SK-N-SH (cell line): ENCODE measurements around the gene TCHHL1. TPM values are rescaled to one million over a fixed set of nuclear protein-coding genes. Genes with fewer than 3 reads are reported as not detected.

Experiments used
- CTCF ChIA-PET: fragments of 300-600, 350-600 bp; formaldehyde crosslinking; extraction: SDS; loops from one replicate; lab custom pipeline; 2021; lab: Yijun Ruan, JAX
- POLR2A ChIA-PET: fragments of 350-600 bp; sonication (Branson Sonifier 250); formaldehyde crosslinking; extraction: SDS; loops from one replicate; lab custom pipeline; 2020; ENCODE audit warnings: antibody characterized with exemption, inconsistent platforms; lab: Yijun Ruan, JAX
- DNase-seq: peaks from one replicate; pipeline ENCODE4 v3.0.0; 2012
- H2AFZ ChIP-seq: fragments of 200-600 bp; sonication (generic); 2 replicates; pipeline ENCODE4 v1.8.1; 2016; ENCODE audit warnings: antibody characterized with exemption, mild to moderate bottlenecking, low read depth
- H3F3A ChIP-seq: fragments of 200-600 bp; sonication (generic); replicated peaks from 2 replicates; pipeline ENCODE3; 2016; ENCODE audit warnings: antibody characterized with exemption, mild to moderate bottlenecking; ENCODE audit not compliant: insufficient read depth
- H3K27ac ChIP-seq, 2 experiments: fragments of 200-500 bp in 1 of 2; fragments of 200-600 bp in 1 of 2; sonication (Bioruptor generic) in 1 of 2; sonication (generic), shearing (Covaris generic) in 1 of 2; 2 replicates each; pipeline versions ENCODE4 v1.5.1 to v1.6.1; 2014 to 2016; ENCODE audit warnings: low read depth in 2 of 2, inconsistent platforms in 1 of 2, low read length in 1 of 2, mild to moderate bottlenecking in 1 of 2, mixed read lengths in 1 of 2
- H3K27me3 ChIP-seq: fragments of 200-600 bp; sonication (generic), shearing (Covaris generic); 2 replicates; pipeline ENCODE4 v1.6.1; 2016; ENCODE audit warnings: mixed run types; ENCODE audit not compliant: insufficient read depth
- H3K36me3 ChIP-seq, 2 experiments: fragments of 200-500 bp in 1 of 2; fragments of 200-600 bp in 1 of 2; sonication (Bioruptor generic) in 1 of 2; sonication (generic) in 1 of 2; replicated peaks in 1 of 2; 2 replicates each; pipeline versions ENCODE3 to v1.5.1; 2014 to 2016; ENCODE audit warnings: low read length in 1 of 2, mild to moderate bottlenecking in 1 of 2; ENCODE audit not compliant: insufficient read depth in 2 of 2, control insufficient read depth in 1 of 2
- H3K4me1 ChIP-seq, 2 experiments: fragments of 200-500 bp in 1 of 2; fragments of 200-600 bp in 1 of 2; sonication (Bioruptor generic) in 1 of 2; sonication (generic), shearing (Covaris generic) in 1 of 2; 2 replicates each; pipeline versions ENCODE4 v1.5.1 to v1.6.1; 2014 to 2016; ENCODE audit warnings: low read depth in 1 of 2, low read length in 1 of 2, mixed run types in 1 of 2; ENCODE audit not compliant: insufficient read depth in 2 of 2, control insufficient read depth in 1 of 2
- H3K4me2 ChIP-seq: fragments of 200-600 bp; sonication (generic), shearing (Covaris generic); 2 replicates; pipeline ENCODE4 v1.6.1; 2017; ENCODE audit warnings: mixed run types
- H3K4me3 ChIP-seq, 2 experiments: fragments of 200-500 bp in 1 of 2; fragments of 200-600 bp in 1 of 2; sonication (Bioruptor generic) in 1 of 2; sonication (generic), shearing (Covaris generic) in 1 of 2; 2 replicates each; pipeline versions ENCODE4 v1.5.1 to v1.8.1; 2014 to 2016; ENCODE audit warnings: low read depth in 2 of 2, inconsistent platforms in 1 of 2, low read length in 1 of 2, mild to moderate bottlenecking in 1 of 2, mixed read lengths in 1 of 2, moderate library complexity in 1 of 2
- H3K79me2 ChIP-seq: fragments of 200-600 bp; sonication (generic); 2 replicates; pipeline ENCODE4 v1.8.1; 2017; ENCODE audit warnings: mild to moderate bottlenecking; ENCODE audit not compliant: insufficient read depth
- H3K9ac ChIP-seq: fragments of 200-600 bp; sonication (generic); 2 replicates; pipeline ENCODE4 v1.6.1; 2017; ENCODE audit warnings: mixed run types
- H3K9me2 ChIP-seq: fragments of 200-600 bp; sonication (generic); 2 replicates; pipeline ENCODE4 v1.6.1; 2017; ENCODE audit warnings: mixed run types
- H3K9me3 ChIP-seq: fragments of 200-600 bp; sonication (generic); 2 replicates; pipeline ENCODE4 v1.6.1; 2017; ENCODE audit warnings: mixed run types, mild to moderate bottlenecking, moderate library complexity
- H4K20me1 ChIP-seq: fragments of 200-600 bp; sonication (generic); 2 replicates; pipeline ENCODE4 v1.6.1; 2017; ENCODE audit warnings: mild to moderate bottlenecking, mixed run types; ENCODE audit not compliant: insufficient read depth
- CHD2 ChIP-seq: fragments of 150-350 bp; IDR thresholded peaks from 2 replicates; pipeline ENCODE4 v1.6.1; 2018; ENCODE audit warnings: low read length; ENCODE audit not compliant: partially characterized antibody
- CTCF ChIP-seq: fragments of 200-600 bp; sonication (generic); IDR thresholded peaks from 2 replicates; pipeline ENCODE4 v1.6.1; 2017; ENCODE audit warnings: antibody characterized with exemption, mild to moderate bottlenecking, moderate library complexity
- EP300 ChIP-seq, 2 experiments: IDR thresholded peaks; 2 replicates each; pipeline versions ENCODE4 v1.4.0 to v1.6.1; 2012; ENCODE audit warnings: borderline replicate concordance in 1 of 2, low read depth in 1 of 2, low read length in 1 of 2
- EZH2phosphoT487 ChIP-seq: fragments of 200-600 bp; sonication (generic); IDR thresholded peaks from 2 replicates; pipeline ENCODE4 v1.6.1; 2017; ENCODE audit warnings: low read depth, mixed run types, mild to moderate bottlenecking, antibody characterized with exemption, moderate library complexity, borderline replicate concordance
- FOSL2 ChIP-seq: IDR thresholded peaks from 2 replicates; pipeline ENCODE4 v1.4.0; 2012; ENCODE audit warnings: low read depth, mild to moderate bottlenecking, moderate library complexity, borderline replicate concordance
- FOXM1 ChIP-seq: IDR thresholded peaks from 2 replicates; pipeline ENCODE4 v1.4.0; 2012; ENCODE audit warnings: low read depth, mild to moderate bottlenecking
- GABPA ChIP-seq: IDR thresholded peaks from 2 replicates; pipeline ENCODE4 v1.4.0; 2012; ENCODE audit warnings: low read depth, mild to moderate bottlenecking
- GATA2 ChIP-seq: sonication (generic); formaldehyde crosslinking; IDR thresholded peaks from 2 replicates; pipeline ENCODE4 v1.5.0; 2020; ENCODE audit warnings: mild to moderate bottlenecking, missing genetic modification reagents
- IRF3 ChIP-seq: fragments of 150-350 bp; IDR thresholded peaks from 2 replicates; pipeline ENCODE4 v1.6.1; 2016; ENCODE audit warnings: mild to moderate bottlenecking, low read depth, low read length
- JUND ChIP-seq: IDR thresholded peaks from 2 replicates; pipeline ENCODE4 v1.4.0; 2012
- MAX ChIP-seq: IDR thresholded peaks from 2 replicates; pipeline ENCODE4 v1.4.0; 2012; ENCODE audit warnings: low read depth
- NFIC ChIP-seq: IDR thresholded peaks from 2 replicates; pipeline ENCODE4 v1.4.0; 2012; ENCODE audit warnings: borderline replicate concordance
- NRF1 ChIP-seq: IDR thresholded peaks from 2 replicates; pipeline ENCODE4 v1.6.1; 2012; ENCODE audit warnings: low read depth, mild to moderate bottlenecking, low read length
- PBX3 ChIP-seq: IDR thresholded peaks from 2 replicates; pipeline ENCODE4; 2012
- RAD21 ChIP-seq: IDR thresholded peaks from 2 replicates; pipeline ENCODE4 v1.6.1; 2012; ENCODE audit warnings: mild to moderate bottlenecking, low read length
- RFX5 ChIP-seq: IDR thresholded peaks from 2 replicates; pipeline ENCODE4 v1.6.1; 2012; ENCODE audit warnings: mild to moderate bottlenecking, improper control_type of control experiment, low read length
- RXRA ChIP-seq: IDR thresholded peaks from 2 replicates; pipeline ENCODE4 v1.4.0; 2012; ENCODE audit warnings: low read depth, mild to moderate bottlenecking, borderline replicate concordance
- SMC3 ChIP-seq: IDR thresholded peaks from 2 replicates; pipeline ENCODE4 v1.6.1; 2012; ENCODE audit warnings: low read depth, low read length, improper control_type of control experiment
- TAF1 ChIP-seq: IDR thresholded peaks from 2 replicates; pipeline ENCODE4 v1.6.1; 2012; ENCODE audit warnings: low read depth, mild to moderate bottlenecking, low read length, moderate library complexity, borderline replicate concordance
- USF1 ChIP-seq: IDR thresholded peaks from 2 replicates; pipeline ENCODE4 v1.4.0; 2012; ENCODE audit warnings: low read depth, borderline replicate concordance
- YY1 ChIP-seq: IDR thresholded peaks from 2 replicates; pipeline ENCODE4 v1.4.0; 2012; ENCODE audit warnings: low read depth, mild to moderate bottlenecking
- WGBS: methylation state at CpG from one replicate; pipeline ENCODE4 v1.1.6; 2017; ENCODE audit warnings: low lambda C conversion rate; 5-methylcytosine and 5-hydroxymethylcytosine counted together
- polyA plus RNA-seq, 3 experiments: library from polyadenylated mRNA; depleted of rRNA; stranded (reverse); fragments of >200 nt; gene quantifications; 2 replicates each; pipeline ENCODE4 v1.2.3, GENCODE V29; 2012

TCHHL1 gene
- polyA plus RNA-seq, 1 of the 3 experiments (the other 2 are of a cell fraction), result not detected

GRCh38 chr1:152039886-152040285 lies 49.0 kb downstream of the TCHHL1 start:
- TF ChIP-seq USF1 (no peak), GABPA (no peak), EP300 (IDR thresholded peaks at IDR 0.05; ENCODE audit: borderline replicate concordance in 1 of 2, low read depth in 1 of 2, low read length in 1 of 2) (no peak), NFIC (no peak), CHD2 (no peak), RFX5 (no peak), YY1 (no peak), FOXM1 (no peak), RAD21 (no peak), EZH2phosphoT487 (no peak), RXRA (no peak), FOSL2 (no peak), PBX3 (no peak), NRF1 (no peak)
- WGBS, result 38% methylated on average over 1 of the region's 1 CpG
- H3K27ac ChIP-seq, result no peak overlapping the region
- H3K9me2 ChIP-seq, result no peaks in the 10 kb centered on the region
- H3K9me3 ChIP-seq, result no peaks in the 10 kb centered on the region
- no peaks in the 10 kb centered on the region for H4K20me1 ChIP-seq
- ChIA-PET CTCF (interaction anchor here (0.7 to 2.3 kb wide), 2 partner anchors 13 to 36 kb away, joined by 3 to 6 read pairs; no protein-coding TSS in a partner anchor), POLR2A (no interaction called here)
- H2AFZ ChIP-seq, result no peak overlapping the region
- no peak overlapping the region for H3K4me3 ChIP-seq
- DNase-seq, result no peak
- H3K9ac ChIP-seq, result no peak overlapping the region
- H3K79me2 ChIP-seq, result peaks cover 23% of the 10 kb centered on the region
- H3F3A ChIP-seq, result peaks cover 13% of the 10 kb centered on the region
- no peak overlapping the region for H3K4me2 ChIP-seq
- peaks cover 0 to 4% of the 10 kb centered on the region in 2 experiments; a peak in 1 of 4 replicates for H3K4me1 ChIP-seq
- peaks cover 33% of the 10 kb centered on the region for H3K27me3 ChIP-seq
- H3K36me3 ChIP-seq, result peaks cover 0 to under 1% of the 10 kb centered on the region in 2 experiments

- H3K27ac ChIP-seq, result no peak overlapping the region
- DNase-seq, result no peak
- POLR2A ChIA-PET, result no interaction called here
- no peak overlapping the region for H3K4me2 ChIP-seq
- peaks cover 33% of the 10 kb centered on the region for H3K27me3 ChIP-seq
- H3K4me3 ChIP-seq, result no peak overlapping the region
- peaks cover 4 to 8% of the 10 kb centered on the region in 2 experiments; a peak in 1 of 4 replicates for H3K4me1 ChIP-seq
- 46% methylated on average over 1 of the region's 1 CpG for WGBS
- H3K9ac ChIP-seq, result no peak overlapping the region
- H3F3A ChIP-seq, result peaks cover 17% of the 10 kb centered on the region
- no peak for TF ChIP-seq TAF1
- TF ChIP-seq GATA2, result no peak
- TF ChIP-seq USF1, result no peak
- no peak for TF ChIP-seq JUND
- no peak for TF ChIP-seq SMC3
- TF ChIP-seq NFIC, result no peak
- no peak for TF ChIP-seq RAD21
- TF ChIP-seq CTCF, result no peak
- TF ChIP-seq EZH2phosphoT487, result no peak
- TF ChIP-seq RFX5, result no peak
- no peak for TF ChIP-seq IRF3
- TF ChIP-seq MAX, result no peak
- TF ChIP-seq, all 33 proteins: peak for 0
- H3K79me2 ChIP-seq, result peaks cover 28% of the 10 kb centered on the region
- H3K9me2 ChIP-seq, result no peaks in the 10 kb centered on the region
- peaks cover 0 to 3% of the 10 kb centered on the region in 2 experiments for H3K36me3 ChIP-seq
- no peaks in the 10 kb centered on the region for H3K9me3 ChIP-seq
- no peaks in the 10 kb centered on the region for H4K20me1 ChIP-seq
- CTCF ChIA-PET, result interaction anchor here (2.3 kb wide), 1 partner anchor 14 kb away, joined by 6 read pairs; no protein-coding TSS in a partner anchor
- no peak overlapping the region for H2AFZ ChIP-seq
These were observed 49.4 kb downstream of the TCHHL1 start for GRCh38 chr1:152039461-152039860.
